Measurements from ENCODE around the gene DELE1.

DNA sequence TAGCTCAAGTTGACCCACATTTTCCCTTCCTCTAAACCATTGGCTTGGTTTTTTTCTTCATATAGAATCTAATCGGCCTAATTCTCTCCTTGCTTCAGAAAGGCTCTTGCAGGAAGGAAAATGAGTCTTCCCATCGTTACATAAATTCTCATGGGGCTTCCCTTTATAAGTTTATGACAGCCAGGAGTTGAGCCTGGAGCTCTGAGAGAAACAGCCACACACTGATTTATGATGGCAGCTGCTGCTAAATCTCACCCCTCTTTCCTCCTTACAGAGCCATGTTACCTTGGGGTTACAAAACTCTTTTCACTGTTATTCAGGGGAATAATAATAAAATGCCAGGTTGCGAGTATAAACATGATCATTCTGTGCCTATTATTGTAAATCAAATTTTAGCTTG, 40.0 kb downstream of the DELE1 start:
- TF ChIP-seq, protein P1, sequence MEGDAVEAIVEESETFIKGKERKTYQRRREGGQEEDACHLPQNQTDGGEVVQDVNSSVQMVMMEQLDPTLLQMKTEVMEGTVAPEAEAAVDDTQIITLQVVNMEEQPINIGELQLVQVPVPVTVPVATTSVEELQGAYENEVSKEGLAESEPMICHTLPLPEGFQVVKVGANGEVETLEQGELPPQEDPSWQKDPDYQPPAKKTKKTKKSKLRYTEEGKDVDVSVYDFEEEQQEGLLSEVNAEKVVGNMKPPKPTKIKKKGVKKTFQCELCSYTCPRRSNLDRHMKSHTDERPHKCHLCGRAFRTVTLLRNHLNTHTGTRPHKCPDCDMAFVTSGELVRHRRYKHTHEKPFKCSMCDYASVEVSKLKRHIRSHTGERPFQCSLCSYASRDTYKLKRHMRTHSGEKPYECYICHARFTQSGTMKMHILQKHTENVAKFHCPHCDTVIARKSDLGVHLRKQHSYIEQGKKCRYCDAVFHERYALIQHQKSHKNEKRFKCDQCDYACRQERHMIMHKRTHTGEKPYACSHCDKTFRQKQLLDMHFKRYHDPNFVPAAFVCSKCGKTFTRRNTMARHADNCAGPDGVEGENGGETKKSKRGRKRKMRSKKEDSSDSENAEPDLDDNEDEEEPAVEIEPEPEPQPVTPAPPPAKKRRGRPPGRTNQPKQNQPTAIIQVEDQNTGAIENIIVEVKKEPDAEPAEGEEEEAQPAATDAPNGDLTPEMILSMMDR (IDR thresholded peaks at IDR 0.05), result no peak
- TF ChIP-seq POLR2A (IDR thresholded peaks at IDR 0.05), result no peak
- no peak for TF ChIP-seq POLR2AphosphoS5 (IDR thresholded peaks at IDR 0.05)

Measured in gastroesophageal sphincter (tissue), 3 donors.